NCI-H226 (cell line): ENCODE measurements around the gene SLC2A8.

Source experiments
- DNase-seq: peaks from one replicate; pipeline ENCODE4 v3.0.0-alpha.2; 2015

SLC2A8 gene, protein sequence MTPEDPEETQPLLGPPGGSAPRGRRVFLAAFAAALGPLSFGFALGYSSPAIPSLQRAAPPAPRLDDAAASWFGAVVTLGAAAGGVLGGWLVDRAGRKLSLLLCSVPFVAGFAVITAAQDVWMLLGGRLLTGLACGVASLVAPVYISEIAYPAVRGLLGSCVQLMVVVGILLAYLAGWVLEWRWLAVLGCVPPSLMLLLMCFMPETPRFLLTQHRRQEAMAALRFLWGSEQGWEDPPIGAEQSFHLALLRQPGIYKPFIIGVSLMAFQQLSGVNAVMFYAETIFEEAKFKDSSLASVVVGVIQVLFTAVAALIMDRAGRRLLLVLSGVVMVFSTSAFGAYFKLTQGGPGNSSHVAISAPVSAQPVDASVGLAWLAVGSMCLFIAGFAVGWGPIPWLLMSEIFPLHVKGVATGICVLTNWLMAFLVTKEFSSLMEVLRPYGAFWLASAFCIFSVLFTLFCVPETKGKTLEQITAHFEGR

DNA sequence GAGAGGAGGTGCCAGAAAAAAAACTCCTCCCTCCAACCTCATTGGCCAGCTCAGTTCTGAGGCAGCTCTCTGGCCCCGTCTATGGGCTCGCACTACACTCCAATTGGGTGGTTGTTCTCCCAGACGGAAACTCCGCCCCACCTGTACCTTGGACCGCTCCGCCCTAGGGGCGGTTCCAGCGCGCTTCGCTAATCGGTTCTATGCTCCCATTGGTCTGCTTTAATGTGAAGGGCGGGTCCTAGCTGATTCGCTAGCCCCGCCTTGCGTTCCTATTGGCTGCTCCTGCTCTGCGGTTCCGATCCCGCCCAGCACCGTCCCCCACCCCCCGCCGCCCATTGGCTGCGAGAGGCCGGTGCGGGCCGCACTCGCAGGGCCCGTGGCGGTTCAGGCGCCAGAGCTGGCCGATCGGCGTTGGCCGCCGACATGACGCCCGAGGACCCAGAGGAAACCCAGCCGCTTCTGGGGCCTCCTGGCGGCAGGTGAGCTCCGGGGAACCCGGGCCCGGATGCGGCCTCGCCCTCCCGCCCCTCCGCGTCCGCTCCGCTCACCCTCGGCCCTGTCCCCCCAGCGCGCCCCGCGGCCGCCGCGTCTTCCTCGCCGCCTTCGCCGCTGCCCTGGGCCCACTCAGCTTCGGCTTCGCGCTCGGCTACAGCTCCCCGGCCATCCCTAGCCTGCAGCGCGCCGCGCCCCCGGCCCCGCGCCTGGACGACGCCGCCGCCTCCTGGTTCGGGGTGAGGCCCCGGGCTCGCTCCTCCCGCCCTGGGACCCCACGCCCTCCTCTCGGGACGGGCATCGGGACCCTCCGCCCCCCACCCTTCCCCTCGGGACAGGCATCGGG lies at the start of gene SLC2A8:
TSS of gene SLC2A8 (plus strand) at position 362 of the 838 bp plus-strand sequence. CDS start at position 424, 62 bp downstream.
- peak; percentile 99 for DNase-seq

DNA sequence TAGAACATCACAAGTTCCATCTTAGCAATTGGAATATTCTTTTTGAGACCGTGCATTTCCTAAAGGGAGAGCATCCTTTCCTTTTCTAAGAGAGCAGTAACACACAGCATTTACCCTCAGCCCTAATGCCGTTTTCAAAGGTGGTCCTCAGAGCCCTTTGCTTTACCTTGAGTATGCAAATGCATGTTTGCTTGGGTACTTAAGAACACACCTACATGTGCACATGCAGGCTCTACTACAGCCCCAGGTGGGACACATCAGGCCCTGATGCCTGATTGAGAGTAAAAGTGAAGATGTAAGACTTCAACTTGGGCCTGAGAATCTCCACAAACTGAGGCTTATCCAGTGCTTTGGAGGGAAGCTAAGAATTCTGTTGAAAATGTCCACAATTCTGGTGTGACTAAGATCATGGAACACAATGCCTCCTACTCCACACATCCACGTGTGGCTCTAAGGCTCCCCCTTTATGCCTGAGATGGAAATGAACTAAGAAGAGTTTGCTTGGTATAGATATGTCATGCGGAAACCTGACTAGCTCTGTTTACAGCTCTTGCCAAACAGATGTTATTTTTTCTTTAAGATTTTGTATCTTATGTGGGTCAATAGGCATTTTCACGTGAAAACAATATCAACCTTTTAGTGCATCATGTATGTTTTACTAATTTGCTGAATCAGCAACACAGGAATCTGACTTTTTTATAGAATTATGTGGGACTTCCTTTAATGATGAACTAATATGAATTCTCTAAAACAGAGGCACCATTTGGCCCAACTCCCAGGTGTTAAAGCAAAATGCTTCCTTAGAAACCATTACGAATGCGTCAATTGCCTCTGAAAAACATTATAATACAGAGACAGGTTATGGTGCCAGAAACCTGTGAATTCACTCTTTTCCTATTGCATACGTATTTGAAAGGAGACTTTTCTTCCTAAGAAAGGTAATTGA lies 48.9 kb upstream of the SLC2A8 start:
- peak; percentile 29 for DNase-seq

DNA sequence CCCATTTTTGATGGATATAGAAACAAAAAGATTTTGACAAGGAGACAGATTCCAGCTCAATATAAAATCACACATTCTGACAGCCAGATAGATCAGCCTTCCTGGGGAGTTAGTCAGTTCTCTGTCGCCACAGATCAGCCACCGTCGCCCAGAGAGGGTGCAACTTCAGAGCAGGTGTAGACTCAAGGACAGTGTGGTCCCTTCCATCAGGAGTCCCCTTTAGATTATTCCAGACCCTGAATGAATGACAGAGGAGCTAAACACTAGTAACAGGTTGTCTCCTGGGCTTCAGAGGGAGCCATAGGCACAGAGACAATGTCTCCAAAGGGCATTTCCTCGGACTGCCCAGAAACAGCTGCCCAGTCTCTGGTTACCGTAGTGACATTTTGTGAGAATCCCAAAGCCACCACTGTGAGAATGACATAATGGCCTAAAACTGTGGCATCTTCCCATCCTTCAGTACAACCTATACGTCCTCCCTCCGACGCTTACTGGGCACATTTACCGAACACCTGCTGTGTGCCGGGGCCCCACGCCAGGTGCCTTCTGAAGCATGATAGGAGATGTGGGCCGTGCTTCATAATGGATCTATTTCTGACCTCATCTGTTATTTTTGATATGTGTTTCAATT lies 47.4 kb upstream of the SLC2A8 start:
- DNase-seq, result no peak

DNA sequence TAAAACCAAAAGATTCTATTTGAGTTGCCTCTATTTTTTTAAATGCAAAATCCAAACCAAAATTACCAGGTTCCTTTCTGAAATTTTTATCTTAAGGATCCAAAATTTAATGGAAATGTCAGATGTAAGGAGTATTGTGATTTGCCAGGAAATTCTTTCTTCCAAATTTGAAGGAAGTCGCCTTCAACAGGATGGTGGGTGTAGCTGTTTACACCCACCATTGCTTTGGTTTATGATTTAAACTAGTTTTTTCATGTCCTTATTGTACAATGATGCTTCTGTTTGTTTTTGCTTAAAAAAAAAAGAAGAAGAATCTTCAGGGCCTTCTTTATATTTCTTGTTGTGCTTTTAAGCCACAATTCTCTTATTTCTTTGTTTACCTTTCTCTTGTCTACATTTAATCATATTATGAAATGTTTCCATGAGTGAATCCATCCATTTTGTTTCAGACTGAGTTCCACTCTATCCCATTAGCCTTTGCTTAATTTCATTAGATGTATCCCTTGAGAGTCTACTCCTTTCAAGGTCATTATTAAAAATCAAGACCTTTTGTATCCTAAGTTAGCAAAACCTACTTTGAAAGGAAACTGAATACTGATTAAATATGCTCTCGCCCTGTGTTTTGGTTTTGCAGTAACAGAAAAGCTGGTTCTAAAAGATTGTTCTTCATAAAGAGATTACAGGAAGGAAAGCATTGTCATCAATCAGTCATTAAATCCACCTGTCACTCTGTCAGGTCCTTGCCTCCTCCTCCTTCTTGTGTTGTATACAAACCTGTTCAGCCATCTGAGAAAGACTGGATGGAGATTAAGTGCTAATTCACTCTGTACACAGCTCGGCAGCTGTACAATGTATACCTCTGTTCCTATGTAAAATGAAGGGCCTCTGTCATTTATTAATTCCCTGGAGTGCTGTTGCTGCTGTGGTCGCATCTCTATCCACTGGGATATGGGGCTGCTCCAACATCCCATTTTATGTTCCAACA lies 45.5 kb upstream of the SLC2A8 start:
- DNase-seq, result no peak

DNA sequence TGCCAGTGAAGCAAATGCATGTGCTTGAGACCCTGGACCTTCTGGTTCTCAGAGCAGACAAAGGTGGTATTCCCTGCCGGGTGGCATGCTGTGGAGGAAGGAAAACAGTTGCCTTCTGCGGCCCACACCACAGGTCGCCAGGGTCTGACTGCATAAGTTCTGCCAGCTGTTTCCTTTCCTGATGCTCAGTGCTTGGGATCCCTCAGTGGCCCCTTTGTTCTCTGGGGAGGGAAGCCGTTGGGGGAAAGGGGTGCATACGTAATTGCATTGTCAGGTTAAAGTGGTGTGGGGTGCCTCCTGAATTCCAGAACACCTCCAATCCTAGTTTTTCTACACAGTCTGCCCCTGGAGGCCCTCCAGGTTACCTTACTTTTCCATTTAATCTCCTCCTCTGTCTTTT lies 43.1 kb upstream of the SLC2A8 start:
- DNase-seq, result no peak

DNA sequence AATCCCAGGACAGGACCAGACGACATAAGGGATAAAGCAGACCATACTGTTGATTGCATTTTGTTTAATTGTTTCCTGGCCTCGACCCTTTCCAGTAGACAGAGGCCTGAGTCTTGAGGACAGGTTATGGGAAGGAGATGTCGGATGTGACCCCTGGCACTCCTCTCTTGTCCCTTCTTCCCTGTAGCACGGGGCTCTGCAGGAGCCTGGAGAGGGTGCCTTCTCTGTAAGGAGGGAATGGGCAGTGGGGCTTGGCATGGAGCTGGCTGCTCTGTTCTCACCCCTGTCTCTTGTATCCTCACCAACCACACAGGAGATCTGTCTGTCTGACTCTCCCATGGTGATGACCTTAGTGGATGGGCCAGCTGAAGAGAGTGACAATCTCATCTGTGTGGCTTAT lies 40.1 kb upstream of the SLC2A8 start:
- no peak for DNase-seq

DNA sequence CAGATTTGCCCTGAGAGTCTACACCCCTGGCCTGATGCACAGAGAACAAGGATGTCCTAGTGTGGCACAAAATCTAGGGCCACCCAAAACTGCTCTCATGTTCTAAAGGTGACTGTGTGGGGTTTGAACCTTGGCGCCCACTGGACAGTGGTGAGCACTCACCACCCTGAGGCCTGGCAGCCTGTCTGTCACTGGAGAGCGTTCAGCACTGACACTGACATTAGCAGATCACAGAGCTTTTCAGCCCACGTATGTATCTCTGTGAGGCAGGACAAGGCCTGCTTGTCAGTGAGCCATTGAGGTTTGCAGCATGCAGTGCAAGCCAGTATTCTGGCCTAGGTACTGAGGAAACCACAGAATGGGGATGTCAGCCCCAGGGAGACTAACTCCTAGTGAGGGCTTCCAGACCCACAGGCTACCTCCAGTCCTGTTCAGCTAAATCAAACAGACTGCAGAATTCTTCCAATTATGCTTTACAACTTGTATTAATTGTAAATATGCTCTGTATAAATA lies 38.9 kb upstream of the SLC2A8 start:
- no peak for DNase-seq

DNA sequence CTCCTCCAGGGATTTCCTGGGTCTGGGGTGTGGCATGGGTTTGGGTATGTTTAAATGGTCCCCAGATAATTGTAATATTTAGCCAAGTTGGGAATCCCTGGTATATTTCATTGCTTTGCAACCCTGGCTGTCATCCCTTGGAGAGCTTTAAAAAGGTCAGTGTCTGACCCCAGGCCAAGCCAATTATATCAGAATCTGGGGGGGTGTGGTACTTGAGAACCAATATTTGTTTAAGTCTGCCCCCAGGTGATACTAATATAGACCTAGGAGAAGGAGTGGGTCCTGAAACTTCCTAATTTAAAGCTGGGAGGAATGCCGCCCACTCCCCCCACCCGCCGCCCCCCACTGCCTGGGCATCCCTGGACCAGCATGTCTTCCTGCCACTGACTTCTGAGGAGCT lies 38.2 kb upstream of the SLC2A8 start:
- DNase-seq, result no peak

DNA sequence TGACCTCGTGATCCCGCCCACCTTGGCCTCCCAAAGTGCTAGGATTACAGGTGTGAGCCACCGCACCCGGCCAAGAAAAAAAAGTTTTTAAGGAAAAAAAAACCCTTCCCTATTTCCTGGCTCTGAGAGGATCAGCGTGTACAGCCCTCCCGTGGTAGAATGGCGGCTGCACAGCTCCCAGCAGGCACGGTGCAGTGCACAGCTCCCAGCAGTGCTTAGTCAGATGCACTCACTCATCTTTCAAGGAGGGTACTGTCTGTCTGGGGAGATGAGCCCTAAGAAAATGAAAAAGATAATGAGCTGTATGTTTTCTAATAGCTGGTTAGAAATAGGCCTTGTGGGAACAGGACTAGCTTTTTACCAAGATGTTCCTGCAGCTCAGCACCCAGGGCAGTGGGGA lies 36.7 kb upstream of the SLC2A8 start:
- no peak for DNase-seq

DNA sequence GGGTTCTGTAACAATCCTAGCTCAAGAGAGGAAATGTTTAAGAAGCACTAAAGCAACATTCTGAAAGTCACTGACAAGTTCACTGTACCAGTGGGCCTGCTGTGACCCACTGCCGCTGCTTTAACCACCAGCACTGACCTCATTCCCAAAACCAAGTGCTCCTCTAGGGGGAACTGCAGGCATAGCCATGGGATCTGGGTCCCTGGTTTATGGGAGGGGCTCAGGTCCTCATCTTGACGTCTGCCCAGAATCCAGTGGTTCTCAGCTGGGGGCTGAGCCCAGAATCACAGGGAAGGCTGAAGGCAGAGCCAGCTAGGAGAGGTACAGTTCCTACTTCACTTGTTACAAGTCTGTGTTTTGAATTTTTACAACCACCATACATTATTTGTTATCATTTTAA lies 36.1 kb upstream of the SLC2A8 start:
- peak; percentile 33 for DNase-seq

DNA sequence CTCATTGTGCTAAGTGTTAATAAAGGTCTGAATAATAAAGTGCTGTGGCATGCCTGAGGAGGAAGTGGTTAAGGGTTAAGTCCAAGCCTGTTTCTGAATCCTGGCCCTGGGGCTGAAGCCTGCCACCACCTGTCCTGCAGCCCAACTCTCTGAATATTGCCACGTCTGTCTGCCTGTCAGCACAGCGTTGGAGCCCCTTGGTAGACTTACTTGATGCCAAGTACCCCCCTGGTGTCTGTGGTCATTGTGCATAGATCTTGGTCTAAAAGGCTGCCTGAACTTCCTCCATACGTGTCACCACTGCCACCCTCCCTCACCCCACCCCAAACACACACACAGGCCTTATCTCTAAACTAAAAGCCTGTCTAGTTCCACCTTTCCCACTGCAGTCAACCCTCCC lies 35.4 kb upstream of the SLC2A8 start:
- no peak for DNase-seq

DNA sequence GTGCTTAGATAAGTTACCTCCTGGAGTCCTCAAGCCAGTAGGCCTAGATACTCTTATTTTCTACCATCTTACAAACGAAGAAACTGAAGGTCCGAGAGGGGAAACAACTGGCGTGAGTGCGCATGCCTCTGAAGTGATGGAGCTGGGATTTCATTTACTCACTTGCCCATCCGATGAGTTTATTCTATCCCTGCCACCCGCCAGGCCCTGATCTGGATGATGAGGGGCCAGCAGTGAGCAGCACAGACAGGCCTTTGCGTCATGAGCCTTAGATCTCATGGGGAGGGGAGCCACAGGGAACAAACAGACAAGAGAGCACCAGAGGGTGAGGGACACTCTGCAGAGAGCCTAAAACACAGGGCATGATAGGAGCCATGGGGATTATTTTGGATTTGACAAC lies 34.1 kb upstream of the SLC2A8 start:
- DNase-seq, result no peak

DNA sequence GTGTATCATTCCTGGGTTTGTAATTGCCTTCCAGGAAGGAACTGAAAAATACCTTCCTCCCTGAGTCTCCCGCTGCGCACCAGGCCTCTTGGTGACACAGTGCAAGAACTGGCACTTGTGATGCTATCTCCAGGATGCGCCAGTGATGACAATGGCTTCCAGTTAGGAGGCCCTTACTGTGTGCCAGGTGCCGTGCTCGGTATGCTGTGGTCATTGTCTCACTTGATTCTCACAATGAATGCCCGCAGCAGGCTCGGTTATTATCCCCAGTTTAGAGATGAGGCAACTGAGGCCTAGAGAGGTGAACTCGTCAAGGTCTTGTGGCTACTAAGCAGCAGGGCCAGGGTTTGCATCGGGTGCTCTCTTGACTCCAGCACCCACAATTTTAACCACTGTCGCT lies 31.5 kb upstream of the SLC2A8 start:
- DNase-seq, result no peak

DNA sequence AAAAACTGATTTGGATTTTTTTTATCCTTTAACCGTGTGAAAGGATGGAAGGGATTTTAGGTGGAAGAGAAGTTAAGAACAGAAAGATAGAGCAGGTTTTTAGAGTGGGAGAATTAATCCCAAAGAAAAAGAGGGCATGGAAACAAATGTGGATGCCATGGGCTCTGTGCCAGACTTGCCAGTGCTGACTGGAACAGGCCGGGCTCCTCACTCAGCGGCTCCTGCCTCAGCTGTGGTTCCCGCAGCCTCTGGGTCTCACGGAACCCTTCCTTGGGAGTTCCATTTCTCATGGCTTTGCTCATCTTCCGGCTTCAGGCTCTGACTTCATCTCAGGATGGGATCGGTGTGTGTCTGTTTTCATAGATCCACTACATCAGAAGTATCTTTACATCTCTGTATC lies 30.4 kb upstream of the SLC2A8 start:
- no peak for DNase-seq

DNA sequence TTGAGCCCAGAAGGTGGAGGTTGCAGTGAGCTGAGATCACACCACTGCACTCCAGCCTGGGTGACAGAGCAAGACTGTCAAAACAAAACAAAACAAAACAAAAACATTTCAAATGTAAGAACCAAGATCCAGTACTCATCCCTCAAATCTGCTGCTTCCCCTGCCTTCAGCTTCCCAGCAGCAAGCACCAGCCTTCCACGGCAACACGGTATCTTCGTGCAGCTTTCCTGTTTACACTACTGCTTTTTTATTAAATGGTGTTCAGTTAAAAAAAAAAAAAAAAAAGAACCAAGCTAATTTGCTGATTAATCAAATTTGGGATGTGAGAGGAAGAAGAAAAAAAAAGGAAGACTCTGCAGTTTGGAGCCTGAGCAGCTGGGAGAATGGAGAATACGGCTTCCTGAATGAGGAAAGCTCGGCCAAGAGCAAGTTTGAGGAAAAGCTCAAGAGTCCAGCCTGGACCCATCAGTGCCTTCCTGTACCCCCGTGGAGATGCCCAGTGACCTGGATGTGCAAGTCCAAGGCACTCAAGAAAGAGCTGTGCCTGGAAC lies 28.0 kb upstream of the SLC2A8 start:
- no peak for DNase-seq

DNA sequence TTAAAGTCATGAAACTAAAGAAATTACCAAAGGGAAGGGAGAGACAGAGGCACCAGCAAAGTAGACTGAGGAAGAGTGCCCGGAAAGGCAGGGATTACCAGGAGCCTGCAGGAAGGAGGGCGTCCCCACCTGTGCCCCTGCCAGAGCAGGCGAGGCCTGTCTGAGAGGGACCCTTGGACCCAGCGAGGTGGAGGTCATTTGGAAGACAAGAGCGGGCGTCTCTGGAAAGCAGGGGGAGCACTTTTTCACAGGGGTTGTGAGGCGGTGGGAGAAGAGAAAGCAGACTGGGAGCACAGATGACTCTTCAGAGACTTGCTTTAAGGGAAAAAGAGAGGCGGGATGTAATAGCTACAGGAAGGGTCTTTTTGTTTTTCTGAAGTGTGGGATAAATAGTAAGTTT lies 27.5 kb upstream of the SLC2A8 start:
- DNase-seq, result no peak

DNA sequence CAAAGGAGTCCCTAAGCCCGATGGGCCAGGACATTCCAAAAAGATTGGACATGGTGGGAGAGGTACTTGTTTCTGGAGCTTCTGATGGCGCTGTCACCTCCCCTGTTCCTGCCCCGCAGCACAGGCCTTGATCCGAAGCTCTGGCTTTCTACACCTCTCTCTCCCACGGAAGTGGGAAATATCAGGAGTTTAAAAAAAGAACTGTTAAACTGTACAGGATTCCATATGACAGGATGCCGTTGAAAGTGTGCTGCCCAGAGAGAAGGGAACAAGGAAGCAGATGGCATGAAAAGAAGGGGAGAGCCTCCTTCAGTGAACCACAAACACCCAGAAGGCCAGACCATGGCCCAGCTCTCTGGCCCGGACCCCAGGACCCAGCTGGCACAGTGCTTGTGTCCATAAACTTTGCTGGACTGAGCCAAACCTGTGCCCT lies 26.8 kb upstream of the SLC2A8 start:
- DNase-seq, result no peak

DNA sequence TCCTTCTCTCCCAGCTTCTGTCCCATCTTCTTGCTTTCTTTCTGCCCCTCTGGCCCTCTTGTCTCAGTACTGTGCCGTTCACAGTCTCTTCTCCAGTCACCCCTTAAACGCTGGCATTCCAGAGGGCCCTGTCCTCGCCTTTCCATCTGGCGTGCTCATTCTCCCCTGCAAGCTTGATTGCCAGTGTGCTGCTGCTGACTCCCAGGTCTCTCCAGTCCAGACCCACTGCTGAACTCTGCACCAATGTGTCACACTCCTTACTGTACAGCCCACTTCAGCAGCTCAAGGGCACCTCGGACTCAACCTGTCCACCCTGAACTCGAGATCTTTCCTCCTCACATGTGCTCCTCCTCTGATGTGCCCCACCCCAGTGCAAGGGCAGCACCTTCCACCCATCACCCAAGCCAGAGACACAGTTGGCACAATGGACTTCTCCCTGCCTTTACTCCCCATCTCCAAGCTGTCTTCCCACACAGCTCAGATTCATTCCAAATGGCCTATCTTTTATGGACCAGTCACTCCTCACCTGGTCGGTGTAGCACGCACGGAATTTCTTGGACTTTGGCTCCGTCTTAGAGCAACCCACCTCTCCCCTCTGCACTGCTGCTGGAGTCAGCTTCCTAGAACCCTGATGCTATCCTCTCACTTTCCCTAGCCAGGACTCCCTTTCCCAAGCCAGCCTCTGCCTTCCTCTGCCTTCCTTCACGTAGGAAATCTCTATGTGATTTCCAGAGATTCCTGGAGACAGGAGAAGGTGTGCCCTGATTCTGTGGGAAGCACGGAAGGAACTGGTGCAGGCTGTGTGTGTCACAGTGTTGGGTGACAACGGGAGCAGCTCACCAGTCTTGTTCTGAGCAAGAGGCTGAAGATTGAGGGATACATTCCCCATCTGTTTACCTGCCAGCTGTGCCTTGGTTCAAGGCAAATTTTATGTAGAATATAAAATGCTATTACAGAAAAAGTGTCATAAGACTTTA lies 26.0 kb upstream of the SLC2A8 start:
- no peak for DNase-seq

DNA sequence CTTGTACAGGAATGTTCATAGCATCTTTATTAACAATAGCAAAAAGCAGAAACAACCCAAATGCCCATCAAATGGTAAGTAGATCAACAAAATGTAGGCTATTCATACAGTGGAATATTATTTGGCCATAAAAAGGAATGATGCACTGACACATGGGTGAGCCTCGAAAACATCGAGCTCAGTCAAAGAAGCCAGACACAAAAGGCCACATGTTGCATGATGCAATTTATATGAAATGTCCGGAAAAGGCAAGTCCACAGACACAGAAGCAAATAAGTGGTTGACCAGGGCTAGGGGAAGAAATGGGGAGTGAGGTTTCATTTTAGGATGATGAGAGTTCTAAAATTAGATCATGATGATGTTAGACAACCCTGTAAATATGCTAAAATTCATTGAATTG lies 16.5 kb upstream of the SLC2A8 start:
- no peak for DNase-seq
